Cardiac fibroblast (primary cell): Measurements from ENCODE around the gene FANCI.

ENCODE experiments used
- DNase-seq, 2 donors: peaks; one replicate each; pipeline versions ENCODE4 v3.0.0 to v3.0.0-alpha.2; 2010; ENCODE audit warnings: low read depth in 2 of 2
- H3K4me3 ChIP-seq, 2 donors: replicated peaks in 1 of 2; 1 replicate in 1 of 2; 2 replicates in 1 of 2; pipeline ENCODE4 v1.5.1; 2011; ENCODE audit warnings: low read depth in 2 of 2, low read length in 2 of 2, mild to moderate bottlenecking in 2 of 2, moderate library complexity in 1 of 2
- CTCF ChIP-seq: IDR thresholded peaks from one replicate; pipeline ENCODE4 v1.5.1; 2011; ENCODE audit warnings: low read depth, mild to moderate bottlenecking, low read length, inconsistent platforms

FANCI gene

DNA sequence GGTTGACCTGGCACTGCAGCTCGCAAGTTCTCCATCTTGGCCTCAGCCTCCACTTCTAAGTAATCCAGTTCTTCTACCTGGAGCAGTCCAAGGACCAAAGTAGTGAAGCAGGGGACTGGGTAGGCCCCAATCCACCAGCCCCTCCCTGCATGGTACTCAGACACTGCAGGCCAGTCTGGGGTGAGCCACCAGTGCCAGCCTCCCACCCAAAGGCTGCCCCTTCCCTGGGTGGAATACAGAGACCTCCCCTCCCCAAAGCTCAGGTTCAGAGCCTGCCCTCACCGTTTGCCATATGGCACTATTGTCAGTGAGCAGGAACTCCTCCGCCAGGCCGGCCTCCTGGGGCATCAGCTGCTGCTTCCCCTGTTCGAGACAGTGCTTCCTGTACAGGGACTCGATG, 80.0 kb downstream of the FANCI start:
- no peak for TF ChIP-seq CTCF
- no peak for DNase-seq
- no peak overlapping the region for H3K4me3 ChIP-seq

DNA sequence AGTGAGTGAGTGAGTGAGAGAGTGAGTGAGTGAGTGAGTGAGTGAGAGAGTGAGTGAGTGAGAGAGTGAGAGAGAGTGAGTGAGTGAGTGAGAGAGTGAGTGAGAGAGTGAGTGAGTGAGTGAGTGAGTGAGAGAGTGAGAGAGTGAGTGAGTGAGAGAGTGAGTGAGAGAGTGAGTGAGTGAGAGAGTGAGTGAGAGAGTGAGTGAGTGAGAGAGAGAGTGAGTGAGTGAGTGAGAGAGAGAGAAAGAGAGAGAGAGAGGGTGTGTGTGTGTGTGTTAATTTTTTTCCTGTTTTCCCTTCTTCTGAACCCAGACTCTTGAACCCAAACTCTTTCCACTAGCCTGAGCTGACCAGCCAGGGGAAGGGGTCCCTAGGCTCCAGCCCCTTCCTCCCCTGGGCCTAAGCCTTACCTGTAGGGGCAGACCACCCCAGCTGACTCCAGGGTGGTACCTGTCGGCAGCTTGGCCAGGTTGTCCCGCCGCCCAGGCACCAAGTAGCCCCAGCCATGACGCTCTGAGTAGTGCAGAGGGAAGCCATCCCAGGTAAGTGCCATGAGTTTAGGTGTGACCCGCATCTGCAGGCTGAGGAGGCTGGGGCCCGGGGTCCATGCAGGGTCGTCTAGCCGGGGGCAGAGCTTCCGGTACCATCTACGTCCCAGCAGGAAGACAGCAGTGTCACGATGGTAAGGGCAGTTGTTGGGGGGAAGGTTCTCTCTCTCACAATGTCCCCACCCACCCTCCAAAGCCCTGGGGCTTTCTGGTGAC, 81.4 kb downstream of the FANCI start:
- DNase-seq = no peak
- no peak overlapping the region for H3K4me3 ChIP-seq
- TF ChIP-seq CTCF = no peak

DNA sequence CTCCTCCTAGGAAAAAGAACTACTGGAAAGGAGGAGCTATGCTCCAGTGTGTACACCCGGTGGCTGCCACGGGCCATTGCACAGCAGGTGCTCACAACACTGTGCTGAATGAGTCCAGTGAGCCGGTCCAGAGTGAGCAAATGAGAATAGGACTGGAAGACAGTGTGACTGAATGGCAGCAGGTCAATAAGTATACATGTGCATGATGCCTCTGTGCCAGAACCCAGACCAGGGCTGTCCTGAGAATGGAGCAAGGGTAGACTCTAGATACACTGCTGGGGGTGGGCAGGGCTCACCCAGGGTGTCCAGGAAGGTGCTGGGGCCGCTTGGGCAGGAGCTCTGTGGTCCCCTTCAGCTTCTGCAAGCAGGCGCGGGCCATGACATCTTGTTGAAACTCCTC, 82.5 kb downstream of the FANCI start:
- no peak for DNase-seq
- no peak overlapping the region for H3K4me3 ChIP-seq

DNA sequence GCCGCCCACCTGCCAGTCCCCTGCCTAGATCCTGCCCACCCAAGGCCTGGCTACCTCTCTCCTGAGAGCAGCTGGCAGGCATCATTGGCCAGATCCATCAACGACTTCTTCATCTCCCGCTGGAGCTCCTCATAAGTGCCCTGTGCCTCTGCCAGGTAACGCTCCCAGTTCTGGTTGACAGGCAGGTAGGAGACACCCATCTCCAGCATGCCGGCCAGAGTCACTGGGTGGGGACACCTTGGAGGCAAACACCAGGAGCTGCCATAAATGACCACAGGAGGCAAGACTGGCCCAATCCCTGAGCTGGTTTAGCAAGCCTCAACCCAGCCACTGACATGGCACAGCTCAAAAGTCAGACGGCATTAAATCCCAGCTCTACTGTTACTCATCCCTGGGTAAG, 83.3 kb downstream of the FANCI start:
- no peak for TF ChIP-seq CTCF
- no peak for DNase-seq
- H3K4me3 ChIP-seq = no peak overlapping the region

More for the DNA sequence above, 82.5 kb downstream of the FANCI start:
- TF ChIP-seq CTCF = no peak

DNA sequence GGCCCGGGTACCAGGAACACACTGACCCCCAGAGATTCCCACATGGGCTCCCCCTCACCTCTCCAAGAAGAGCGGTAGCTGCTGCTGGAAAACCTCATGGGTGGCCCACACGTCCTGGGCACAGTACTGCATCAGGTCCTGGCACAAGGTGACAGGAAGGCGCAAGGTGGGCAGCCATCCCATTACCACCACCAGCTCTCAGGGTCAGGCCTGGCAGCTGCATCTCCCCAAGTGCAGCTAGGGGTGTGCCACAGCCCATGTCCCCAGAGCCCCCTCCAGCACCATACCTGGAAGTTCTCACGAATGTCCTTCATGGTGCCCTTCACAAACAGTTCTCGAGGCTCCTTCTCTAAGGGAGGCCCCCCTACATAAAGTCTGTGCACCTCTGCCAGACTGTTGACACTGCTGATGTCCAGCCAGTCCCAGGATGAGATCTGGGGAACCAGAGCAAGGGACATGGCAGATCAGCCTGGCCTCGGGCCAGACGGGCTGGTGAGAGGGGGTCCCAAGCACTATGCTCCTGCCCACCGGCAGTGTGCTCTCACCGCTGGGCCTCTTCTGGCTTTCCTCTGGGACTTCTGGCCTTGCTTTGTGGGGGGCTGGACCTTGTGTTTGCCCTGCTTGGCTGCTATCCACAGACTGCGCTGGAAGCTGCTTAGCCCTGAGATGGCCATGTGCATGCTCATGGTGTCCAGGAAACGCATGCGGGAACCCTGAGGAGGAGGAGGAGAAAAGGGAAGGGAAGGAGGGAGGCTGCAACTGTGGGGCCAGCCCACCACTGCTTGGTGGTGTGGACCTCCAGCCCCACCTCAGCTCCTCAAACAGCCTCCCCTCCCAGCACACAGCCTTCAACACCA, 84.8 kb downstream of the FANCI start:
- DNase-seq = no peak

More for the DNA sequence above, 84.8 kb downstream of the FANCI start:
- no peak for TF ChIP-seq CTCF
- no peak overlapping the region for H3K4me3 ChIP-seq
